ENCODE data around the gene COL5A1. TPM values are rescaled to one million over a fixed set of nuclear protein-coding genes. Genes with fewer than 3 reads are reported as not detected.

COL5A1 gene
- total RNA-seq, 2 donors from 2014 or later = 10.9 to 21.7 TPM

DNA sequence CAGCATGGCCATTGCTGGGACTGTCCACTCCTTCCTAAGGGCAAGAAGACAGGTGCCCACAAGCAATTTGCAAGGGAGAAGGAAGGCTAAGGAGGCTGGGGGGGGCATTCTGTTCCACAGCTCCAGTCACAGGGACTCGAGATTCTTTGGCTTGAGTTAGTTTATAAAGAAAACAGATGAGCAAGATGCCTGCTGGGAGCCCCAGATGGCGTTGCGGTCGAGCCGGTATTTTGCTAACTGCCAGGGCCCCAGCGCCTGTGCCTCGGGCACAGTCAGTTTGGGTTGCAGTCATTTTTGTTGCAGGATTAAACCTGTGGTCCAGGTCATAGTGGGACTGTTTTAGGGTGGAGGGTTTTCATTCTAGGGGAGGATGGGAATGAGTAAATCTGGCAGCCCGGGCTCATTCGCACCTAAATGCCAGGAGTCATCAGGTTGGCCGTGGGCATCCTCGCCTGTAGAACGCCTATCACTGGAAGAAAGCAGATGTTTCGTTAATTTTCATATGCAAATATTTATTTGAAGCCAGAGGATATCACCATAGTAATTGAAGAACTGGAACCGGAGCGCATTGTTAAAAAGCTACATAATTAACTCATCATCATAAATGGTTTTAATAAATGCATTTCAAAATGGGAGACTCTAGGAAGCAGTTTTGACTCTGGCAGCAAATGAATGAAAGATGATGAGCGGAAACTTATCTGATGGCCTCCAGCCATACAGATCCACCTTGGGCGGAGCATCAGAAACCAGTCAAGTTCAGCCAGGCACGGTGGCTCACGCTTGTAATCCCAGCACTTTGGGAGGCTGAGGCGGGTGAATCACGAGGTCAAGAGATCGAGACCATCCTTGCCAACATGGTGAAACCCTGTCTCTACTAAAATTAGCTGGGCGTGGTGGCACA lies 151.9 kb downstream of the COL5A1 start:
- H3K9me3 ChIP-seq = no peaks in the 10 kb centered on the region
- no peaks in the 10 kb centered on the region for H3K4me1 ChIP-seq
- H3K27ac ChIP-seq = no peak overlapping the region
- intact Hi-C loops (cut with DNase I) = no loop called here
- H3K36me3 ChIP-seq = no peaks in the 10 kb centered on the region
- TF ChIP-seq, protein P1, sequence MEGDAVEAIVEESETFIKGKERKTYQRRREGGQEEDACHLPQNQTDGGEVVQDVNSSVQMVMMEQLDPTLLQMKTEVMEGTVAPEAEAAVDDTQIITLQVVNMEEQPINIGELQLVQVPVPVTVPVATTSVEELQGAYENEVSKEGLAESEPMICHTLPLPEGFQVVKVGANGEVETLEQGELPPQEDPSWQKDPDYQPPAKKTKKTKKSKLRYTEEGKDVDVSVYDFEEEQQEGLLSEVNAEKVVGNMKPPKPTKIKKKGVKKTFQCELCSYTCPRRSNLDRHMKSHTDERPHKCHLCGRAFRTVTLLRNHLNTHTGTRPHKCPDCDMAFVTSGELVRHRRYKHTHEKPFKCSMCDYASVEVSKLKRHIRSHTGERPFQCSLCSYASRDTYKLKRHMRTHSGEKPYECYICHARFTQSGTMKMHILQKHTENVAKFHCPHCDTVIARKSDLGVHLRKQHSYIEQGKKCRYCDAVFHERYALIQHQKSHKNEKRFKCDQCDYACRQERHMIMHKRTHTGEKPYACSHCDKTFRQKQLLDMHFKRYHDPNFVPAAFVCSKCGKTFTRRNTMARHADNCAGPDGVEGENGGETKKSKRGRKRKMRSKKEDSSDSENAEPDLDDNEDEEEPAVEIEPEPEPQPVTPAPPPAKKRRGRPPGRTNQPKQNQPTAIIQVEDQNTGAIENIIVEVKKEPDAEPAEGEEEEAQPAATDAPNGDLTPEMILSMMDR (IDR thresholded peaks at IDR 0.05) = no peak
- H3K4me3 ChIP-seq = no peak overlapping the region
- no peaks in the 10 kb centered on the region for H3K27me3 ChIP-seq
- no peak overlapping the region for H3K9ac ChIP-seq (ENCODE audit: low read depth in 2 of 2, low read length in 2 of 2)
- no peak for DNase-seq

DNA sequence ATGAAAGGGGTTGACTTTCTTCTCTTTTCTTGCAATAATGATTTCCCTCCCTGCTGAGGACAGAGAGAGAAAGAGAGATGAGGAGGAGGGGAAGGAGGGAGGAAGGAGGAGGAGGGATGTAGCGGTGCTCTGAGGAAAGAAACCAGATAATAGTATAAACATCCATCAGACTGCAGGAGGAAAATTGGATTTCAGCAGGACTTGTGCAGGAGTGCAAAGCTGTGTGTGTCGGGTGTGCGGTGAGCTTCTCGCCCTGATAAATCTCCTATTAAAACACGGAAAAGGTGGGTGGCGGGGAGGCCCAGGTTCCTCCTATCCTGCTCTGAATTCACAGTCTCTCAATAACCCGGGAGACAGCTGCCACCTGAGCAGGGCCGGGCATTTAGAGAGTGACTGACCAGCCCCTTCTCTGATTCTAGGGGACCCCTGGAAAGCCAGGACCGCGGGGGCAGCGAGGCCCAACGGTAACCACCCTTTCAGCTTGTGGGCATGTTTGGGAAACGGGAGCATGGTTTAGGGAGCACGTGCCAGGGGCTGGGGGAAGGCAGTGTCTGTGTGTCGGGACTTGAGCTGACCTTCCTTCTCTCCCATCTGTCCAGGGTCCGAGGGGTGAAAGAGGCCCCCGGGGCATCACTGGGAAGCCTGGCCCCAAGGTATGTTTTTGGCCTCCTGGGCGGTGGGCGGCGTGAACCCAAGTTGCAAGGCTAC lies 153.2 kb downstream of the COL5A1 start:
- H3K27ac ChIP-seq = no peak overlapping the region

GRCh38 chr9:134795446-134795845 lies 153.8 kb downstream of the COL5A1 start:
- H3K4me1 ChIP-seq = no peaks in the 10 kb centered on the region
- H3K36me3 ChIP-seq = no peaks in the 10 kb centered on the region
- H3K9me3 ChIP-seq = no peaks in the 10 kb centered on the region
- H3K4me3 ChIP-seq = no peak overlapping the region
- DNase-seq = no peak
- TF ChIP-seq, protein P1 (IDR thresholded peaks at IDR 0.05) = no peak
- H3K9ac ChIP-seq (ENCODE audit: low read depth in 2 of 2, low read length in 2 of 2) = no peak overlapping the region
- no peaks in the 10 kb centered on the region for H3K27me3 ChIP-seq
- no peak overlapping the region for H3K27ac ChIP-seq
- intact Hi-C loops (cut with DNase I) = no loop called here

More for the DNA sequence above, 153.2 kb downstream of the COL5A1 start:
- intact Hi-C loops (cut with DNase I) = no loop called here
- Histone ChIP-seq H3K4me3 (no peak overlapping the region), H3K9ac (ENCODE audit: low read depth in 2 of 2, low read length in 2 of 2) (no peak overlapping the region), H3K27me3 (no peaks in the 10 kb centered on the region), H3K36me3 (no peaks in the 10 kb centered on the region), H3K4me1 (no peaks in the 10 kb centered on the region), H3K9me3 (no peaks in the 10 kb centered on the region)
- no peak for DNase-seq
- TF ChIP-seq, protein P1 (IDR thresholded peaks at IDR 0.05) = no peak

- H3K9me3 ChIP-seq = no peaks in the 10 kb centered on the region
- H3K9ac ChIP-seq (ENCODE audit: low read depth in 2 of 2, low read length in 2 of 2) = no peak overlapping the region
- TF ChIP-seq, protein P1 (IDR thresholded peaks at IDR 0.05) = no peak
- no peak overlapping the region for H3K4me3 ChIP-seq
- intact Hi-C loops (cut with DNase I) = no loop called here
- H3K4me1 ChIP-seq = no peaks in the 10 kb centered on the region
- no peak overlapping the region for H3K27ac ChIP-seq
- no peaks in the 10 kb centered on the region for H3K36me3 ChIP-seq
- DNase-seq = no peak
- H3K27me3 ChIP-seq = no peaks in the 10 kb centered on the region
These were observed 155.3 kb downstream of the COL5A1 start for GRCh38 chr9:134796882-134797281.

DNA sequence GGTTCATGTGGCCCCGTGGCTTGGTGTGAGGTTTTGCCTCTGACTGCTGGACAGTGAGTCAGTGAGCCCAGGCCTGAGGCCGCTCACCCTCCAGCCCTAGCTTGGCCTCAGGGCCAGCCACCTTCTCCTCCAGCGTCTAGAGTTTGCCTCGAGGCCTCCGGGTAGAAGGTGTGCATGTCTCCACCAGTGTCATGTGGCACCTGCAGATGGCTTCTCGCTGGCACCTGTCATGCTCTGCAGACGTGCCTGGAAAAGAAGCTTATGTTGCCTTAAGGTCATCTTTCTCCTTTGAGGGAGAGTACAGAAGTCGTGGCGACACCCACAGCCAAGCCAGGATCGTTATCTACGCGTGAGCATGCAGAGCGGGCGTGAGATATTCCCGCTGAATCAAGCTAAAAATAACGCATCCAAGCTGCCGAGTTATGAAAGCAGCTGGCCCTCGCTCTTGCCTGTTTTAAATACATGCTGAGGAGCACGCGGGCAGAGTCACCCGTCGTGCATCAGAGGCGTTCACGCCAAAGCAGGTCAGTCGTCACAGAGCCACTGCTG lies 159.3 kb downstream of the COL5A1 start:
- Histone ChIP-seq H3K27ac (no peak overlapping the region), H3K4me1 (no peaks in the 10 kb centered on the region), H3K36me3 (no peaks in the 10 kb centered on the region), H3K9ac (ENCODE audit: low read depth in 2 of 2, low read length in 2 of 2) (no peak overlapping the region), H3K27me3 (no peaks in the 10 kb centered on the region), H3K9me3 (no peaks in the 10 kb centered on the region), H3K4me3 (no peak overlapping the region)
- intact Hi-C loops (cut with DNase I) = no loop called here
- TF ChIP-seq, protein P1 (IDR thresholded peaks at IDR 0.05) = no peak
- DNase-seq = no peak

Measured in colonic mucosa (tissue), 4 donors.